Hypothalamus (tissue), 51 donors: ENCODE results near the gene CLRN1.
A peak's percentile ranks its signal among the peaks of the same experiment; 100 is the strongest.

Experiments used
- DNase-seq, 51 donors: peaks; one replicate each; lab custom pipeline; 2025; lab: John Stamatoyannopoulos, UW

The CLRN1 gene

DNA sequence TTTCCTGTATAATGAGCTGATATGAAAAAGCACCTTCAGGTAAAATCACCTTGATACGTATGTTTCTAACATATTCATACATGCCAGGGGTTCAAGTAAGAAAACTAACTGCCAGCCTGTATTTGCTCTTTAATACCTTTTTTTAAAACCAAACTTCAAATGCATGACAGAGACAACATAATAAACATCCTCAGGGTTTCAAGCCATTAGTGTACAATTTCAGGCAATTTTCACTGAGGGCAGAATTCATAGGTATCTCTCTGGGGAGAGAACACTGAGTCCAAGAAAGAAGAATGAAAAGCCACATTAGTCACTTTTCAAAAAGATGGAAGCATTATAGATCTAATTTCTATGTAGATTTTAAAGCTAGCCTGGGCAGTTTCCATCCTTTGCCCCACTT lies 94.2 kb downstream of the CLRN1 start:
- DNase-seq: no peak

GRCh38 chr3:150877303-150877702 lies 95.2 kb downstream of the CLRN1 start:
- no peak for DNase-seq

- DNase-seq: peak in 2 of 51 donors; percentile 10 to 50
These were observed 95.8 kb downstream of the CLRN1 start for GRCh38 chr3:150876611-150877265.
